ENCODE results near the gene GCM1. TPM values are rescaled to one million over a fixed set of nuclear protein-coding genes. Genes with fewer than 3 reads are reported as not detected.

Gene GCM1
- total RNA-seq, 1 donor from 2014 or later: 0.29 TPM

GRCh38 chr6:53188833-53189232, 40.2 kb upstream of the GCM1 start:
- ATAC-seq (ENCODE audit: low read depth) (no peak), DNase-seq (no peak)
- H3K9me3 Mint-ChIP-seq: no peaks in the 10 kb centered on the region
- intact Hi-C loops (cut with micrococcal nuclease): loop anchor here (1.0 kb wide), 2 partner anchors 10 to 56 kb away; no protein-coding TSS in a partner anchor
- H3K27me3 Mint-ChIP-seq: no peaks in the 10 kb centered on the region
- H3K4me1 Mint-ChIP-seq: peaks cover 47% of the 10 kb centered on the region
- H3K27ac Mint-ChIP-seq: peak overlapping the region; percentile 86
- ChIA-PET POLR2A (interaction anchor here (0.6 to 2.3 kb wide), 7 partner anchors 10 to 171 kb away, joined by 3 to 12 read pairs (median 6); no protein-coding TSS in a partner anchor), CTCF (interaction anchor here (1.0 to 2.0 kb wide), 5 partner anchors 14 to 105 kb away, joined by 3 to 6 read pairs (median 4); no protein-coding TSS in a partner anchor)
- TF ChIP-seq, protein P1, sequence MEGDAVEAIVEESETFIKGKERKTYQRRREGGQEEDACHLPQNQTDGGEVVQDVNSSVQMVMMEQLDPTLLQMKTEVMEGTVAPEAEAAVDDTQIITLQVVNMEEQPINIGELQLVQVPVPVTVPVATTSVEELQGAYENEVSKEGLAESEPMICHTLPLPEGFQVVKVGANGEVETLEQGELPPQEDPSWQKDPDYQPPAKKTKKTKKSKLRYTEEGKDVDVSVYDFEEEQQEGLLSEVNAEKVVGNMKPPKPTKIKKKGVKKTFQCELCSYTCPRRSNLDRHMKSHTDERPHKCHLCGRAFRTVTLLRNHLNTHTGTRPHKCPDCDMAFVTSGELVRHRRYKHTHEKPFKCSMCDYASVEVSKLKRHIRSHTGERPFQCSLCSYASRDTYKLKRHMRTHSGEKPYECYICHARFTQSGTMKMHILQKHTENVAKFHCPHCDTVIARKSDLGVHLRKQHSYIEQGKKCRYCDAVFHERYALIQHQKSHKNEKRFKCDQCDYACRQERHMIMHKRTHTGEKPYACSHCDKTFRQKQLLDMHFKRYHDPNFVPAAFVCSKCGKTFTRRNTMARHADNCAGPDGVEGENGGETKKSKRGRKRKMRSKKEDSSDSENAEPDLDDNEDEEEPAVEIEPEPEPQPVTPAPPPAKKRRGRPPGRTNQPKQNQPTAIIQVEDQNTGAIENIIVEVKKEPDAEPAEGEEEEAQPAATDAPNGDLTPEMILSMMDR (IDR thresholded peaks at IDR 0.05): no peak
- H3K36me3 Mint-ChIP-seq (ENCODE audit: low read depth): no peaks in the 10 kb centered on the region
- H3K4me3 Mint-ChIP-seq: peak overlapping the region; percentile 74

DNA sequence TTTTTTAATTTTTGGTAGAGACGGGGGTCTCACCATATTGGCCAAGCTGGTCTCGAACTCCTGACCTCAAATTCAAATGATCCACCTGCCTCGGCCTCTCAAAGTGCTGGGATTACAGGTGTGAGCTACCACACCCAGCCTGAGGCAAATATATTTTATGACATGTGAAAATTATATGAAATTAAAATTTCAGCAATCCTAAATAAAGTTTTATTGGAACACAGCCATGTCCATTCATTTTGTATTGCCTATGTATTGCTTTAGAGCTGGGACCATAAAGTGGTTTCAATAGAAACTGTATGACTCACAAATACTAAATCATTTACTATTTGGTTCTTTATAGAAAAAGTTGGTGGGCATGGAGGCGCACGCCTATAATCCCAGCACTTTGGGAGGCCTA, 32.0 kb upstream of the GCM1 start:
- H3K9me3 Mint-ChIP-seq: no peaks in the 10 kb centered on the region
- no peaks in the 10 kb centered on the region for H3K36me3 Mint-ChIP-seq (ENCODE audit: low read depth)
- ChIA-PET POLR2A (interaction anchor here (1.0 kb wide), 1 partner anchor 167 kb away, joined by 3 read pairs; no protein-coding TSS in a partner anchor), CTCF (interaction anchor here (1.0 to 1.5 kb wide), 2 partner anchors 8 to 114 kb away, joined by 3 to 4 read pairs; no protein-coding TSS in a partner anchor)
- intact Hi-C loops (cut with micrococcal nuclease): no loop called here
- no peaks in the 10 kb centered on the region for H3K27me3 Mint-ChIP-seq
- H3K4me1 Mint-ChIP-seq: peaks cover 48% of the 10 kb centered on the region
- H3K27ac Mint-ChIP-seq: peak overlapping the region; percentile 92
- ATAC-seq (ENCODE audit: low read depth) (no peak), DNase-seq (no peak)
- no peak overlapping the region for H3K4me3 Mint-ChIP-seq
- TF ChIP-seq, protein P1 (IDR thresholded peaks at IDR 0.05): no peak

DNA sequence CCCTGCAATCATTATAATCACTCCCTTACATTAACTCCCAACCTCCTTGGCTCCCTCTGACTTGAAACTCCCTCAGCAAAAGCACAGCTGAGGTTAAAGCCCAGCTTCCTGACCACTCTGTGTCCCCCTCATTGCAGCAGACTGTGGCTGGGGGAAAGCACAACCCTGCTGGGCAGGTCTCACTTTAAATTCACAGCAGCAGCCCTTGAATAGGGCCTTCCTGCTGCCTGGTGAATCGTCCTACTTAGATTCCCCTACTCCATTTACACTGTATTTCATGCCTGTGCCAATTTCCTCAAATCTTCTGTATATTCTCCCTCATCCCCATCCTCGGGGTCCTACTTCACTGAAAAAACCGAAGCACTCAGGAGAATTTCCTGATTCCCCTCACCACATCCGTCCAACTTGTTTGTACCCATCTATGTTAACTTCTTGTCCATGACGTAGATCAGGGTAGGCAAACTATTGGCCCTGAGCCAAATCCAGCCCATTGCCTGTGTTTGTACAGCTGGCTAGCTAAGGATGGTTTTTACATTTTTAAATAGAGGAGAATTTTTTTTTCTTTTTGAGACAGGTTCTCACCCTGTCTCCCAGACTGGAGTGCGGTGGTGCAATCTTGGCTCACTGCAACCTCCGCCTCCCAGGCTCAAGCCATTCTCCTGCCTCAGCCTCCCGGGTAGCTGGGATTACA, 31.5 kb upstream of the GCM1 start:
- ChIA-PET CTCF (interaction anchor here (1.0 to 1.5 kb wide), 2 partner anchors 8 to 114 kb away, joined by 3 to 4 read pairs; no protein-coding TSS in a partner anchor), POLR2A (interaction anchor here (0.9 to 1.0 kb wide), 2 partner anchors 64 to 167 kb away, joined by 3 read pairs; no protein-coding TSS in a partner anchor)
- peak overlapping the region; percentile 92 for H3K27ac Mint-ChIP-seq
- peaks cover 48% of the 10 kb centered on the region for H3K4me1 Mint-ChIP-seq
- H3K36me3 Mint-ChIP-seq (ENCODE audit: low read depth): no peaks in the 10 kb centered on the region
- peak; percentile 58 for ATAC-seq (ENCODE audit: low read depth)
- intact Hi-C loops (cut with micrococcal nuclease): no loop called here
- H3K9me3 Mint-ChIP-seq: no peaks in the 10 kb centered on the region
- peak overlapping the region; percentile 52 for H3K4me3 Mint-ChIP-seq
- TF ChIP-seq, protein P1 (IDR thresholded peaks at IDR 0.05): no peak
- no peaks in the 10 kb centered on the region for H3K27me3 Mint-ChIP-seq
- DNase-seq: no peak

DNA sequence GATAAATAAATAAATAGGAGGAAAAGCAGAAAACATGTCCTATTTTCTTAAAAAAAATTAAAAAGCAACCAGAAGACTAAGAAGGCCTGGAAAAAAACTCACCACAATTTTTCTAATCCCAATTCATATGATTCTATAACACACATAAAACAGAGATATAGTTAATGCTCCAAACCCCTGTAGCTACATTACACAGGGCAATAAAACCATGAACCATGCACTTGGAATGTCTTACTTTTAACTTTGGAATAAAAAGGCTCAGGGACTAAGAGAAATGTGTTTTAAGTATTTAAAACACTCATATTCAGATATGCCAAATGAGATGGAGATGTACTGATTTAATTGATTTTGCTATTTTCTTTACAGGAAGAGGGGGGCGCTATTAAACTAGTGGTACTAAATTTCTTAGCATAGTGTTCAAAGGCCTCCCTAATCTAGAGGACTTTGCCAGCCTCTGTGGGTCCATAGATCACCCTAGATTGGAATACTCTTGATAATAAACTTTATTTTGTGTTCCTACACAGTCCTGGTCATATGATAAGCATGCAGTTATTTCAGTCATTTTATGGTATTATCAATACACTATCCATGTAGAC, 30.3 kb upstream of the GCM1 start:
- DNase-seq: no peak
- Mint-ChIP-seq H3K9me3 (no peaks in the 10 kb centered on the region), H3K4me1 (peaks cover 49% of the 10 kb centered on the region), H3K4me3 (no peak overlapping the region), H3K36me3 (ENCODE audit: low read depth) (no peaks in the 10 kb centered on the region), H3K27ac (peak overlapping the region; percentile 33), H3K27me3 (no peaks in the 10 kb centered on the region)
- POLR2A ChIA-PET: no interaction called here
- no peak for ATAC-seq (ENCODE audit: low read depth)
- TF ChIP-seq, protein P1 (IDR thresholded peaks at IDR 0.05): no peak
- CTCF ChIA-PET: interaction anchor here (0.9 kb wide), 1 partner anchor 116 kb away, joined by 5 read pairs; no protein-coding TSS in a partner anchor
- intact Hi-C loops (cut with micrococcal nuclease): no loop called here

GRCh38 chr6:53175027-53175426, 26.4 kb upstream of the GCM1 start:
- Mint-ChIP-seq H3K27me3 (no peaks in the 10 kb centered on the region), H3K4me1 (peaks cover 47% of the 10 kb centered on the region), H3K9me3 (no peaks in the 10 kb centered on the region), H3K27ac (no peak overlapping the region), H3K4me3 (no peak overlapping the region), H3K36me3 (ENCODE audit: low read depth) (no peaks in the 10 kb centered on the region)
- TF ChIP-seq, protein P1 (IDR thresholded peaks at IDR 0.05): no peak
- ChIA-PET POLR2A (interaction anchor here (0.6 to 1.5 kb wide), 4 partner anchors 103 to 173 kb away, joined by 3 to 4 read pairs (median 3); partner anchors contain the start of gene ELOVL5), CTCF (interaction anchor here (0.8 to 2.5 kb wide), 6 partner anchors 14 to 309 kb away, joined by 3 to 16 read pairs (median 5); no protein-coding TSS in a partner anchor)
- ATAC-seq (ENCODE audit: low read depth) (no peak), DNase-seq (no peak)
- intact Hi-C loops (cut with micrococcal nuclease): no loop called here
